Vagina (tissue), 2 donors: ENCODE results near the gene PCSK2.

Experiments used
- CTCF ChIP-seq, 3 experiments: fragments of 450-650 bp in 2 of 3; fragments of 200-600 bp in 1 of 3; sonication (generic) in 1 of 3; IDR thresholded peaks; one replicate each; pipeline ENCODE4 v1.5.1; 2017 to 2019; ENCODE audit warnings: antibody characterized with exemption in 3 of 3, mild to moderate bottlenecking in 2 of 3, moderate library complexity in 2 of 3
- POLR2A ChIP-seq, 2 donors: fragments of 450-650 bp; IDR thresholded peaks; one replicate each; pipeline ENCODE4 v1.6.1; 2017; ENCODE audit warnings: antibody characterized with exemption in 2 of 2, mild to moderate bottlenecking in 2 of 2, moderate library complexity in 2 of 2
- POLR2AphosphoS5 ChIP-seq, 2 donors: sonication (generic); formaldehyde crosslinking; IDR thresholded peaks; one replicate each; pipeline ENCODE4 v1.9.0; 2017; ENCODE audit warnings: antibody characterized with exemption in 2 of 2, mild to moderate bottlenecking in 2 of 2, low read depth in 1 of 2; ENCODE audit not compliant: insufficient read depth in 1 of 2

- no peak for TF ChIP-seq POLR2A (IDR thresholded peaks at IDR 0.05)
- TF ChIP-seq CTCF (IDR thresholded peaks at IDR 0.05): no peak
- no peak for TF ChIP-seq POLR2AphosphoS5 (IDR thresholded peaks at IDR 0.05; ENCODE audit: insufficient read depth in 1 of 2, low read depth in 1 of 2)
Observed at GRCh38 chr20:17480696-17481095, 253.9 kb downstream of the PCSK2 start.
